Activated gamma-delta T cell treated with Interleukin-2 at 50 U/mL for 16 hours (primary cell): ENCODE measurements around the gene CEACAM20.
"Not testable (repeated sequence)": the region's sequence is repeated elsewhere in the genome, so short reads cannot be mapped to it uniquely, and the experiment has no call there.

Experiments used
- DNase-seq: peaks from one replicate; pipeline ENCODE4 v3.0.0-alpha.2; 2020

Gene CEACAM20

GRCh38 chr19:44529536-44529935 lies at the start of gene CEACAM20:
TSS of gene CEACAM20 (minus strand) at chr19:44529675. CDS start at chr19:44529509, 166 bp downstream.
- DNase-seq: no peak

GRCh38 chr19:44577566-44577874 lies 48.0 kb upstream of the CEACAM20 start:
- DNase-seq: no peak

GRCh38 chr19:44576843-44577565 lies 47.5 kb upstream of the CEACAM20 start:
- no peak for DNase-seq

GRCh38 chr19:44575116-44575700 lies 45.7 kb upstream of the CEACAM20 start:
- DNase-seq: no peak

- DNase-seq: no peak
Measured at GRCh38 chr19:44574186-44574950, 44.9 kb upstream of the CEACAM20 start.

GRCh38 chr19:44573627-44574026 lies 44.2 kb upstream of the CEACAM20 start:
- no peak for DNase-seq

- no peak for DNase-seq
Measured at GRCh38 chr19:44573183-44573582, 43.7 kb upstream of the CEACAM20 start.

GRCh38 chr19:44572581-44572900 lies 43.1 kb upstream of the CEACAM20 start:
- no peak for DNase-seq

GRCh38 chr19:44571830-44572580 lies 42.5 kb upstream of the CEACAM20 start:
- DNase-seq: no peak

- peak; percentile 36 for DNase-seq
Measured at GRCh38 chr19:44570984-44571684, 41.7 kb upstream of the CEACAM20 start.

- DNase-seq: no peak
Measured at GRCh38 chr19:44570603-44570983, 41.1 kb upstream of the CEACAM20 start.

GRCh38 chr19:44567745-44568144 lies 38.3 kb upstream of the CEACAM20 start:
- DNase-seq: no peak

GRCh38 chr19:44566984-44567383 lies 37.5 kb upstream of the CEACAM20 start:
- DNase-seq: no peak

GRCh38 chr19:44563086-44563655 lies 33.7 kb upstream of the CEACAM20 start:
- not testable (repeated sequence) for DNase-seq

GRCh38 chr19:44557933-44558332 lies 28.5 kb upstream of the CEACAM20 start:
- no peak for DNase-seq

GRCh38 chr19:44554641-44555246 lies 25.3 kb upstream of the CEACAM20 start:
- no peak for DNase-seq

GRCh38 chr19:44553478-44554171 lies 24.1 kb upstream of the CEACAM20 start:
- DNase-seq: no peak

- DNase-seq: no peak
Measured at GRCh38 chr19:44552324-44552723, 22.8 kb upstream of the CEACAM20 start.

GRCh38 chr19:44551850-44552249 lies 22.4 kb upstream of the CEACAM20 start:
- DNase-seq: no peak

- DNase-seq: not testable (repeated sequence)
Measured at GRCh38 chr19:44550976-44551375, 21.5 kb upstream of the CEACAM20 start.

GRCh38 chr19:44549507-44549906 lies 20.0 kb upstream of the CEACAM20 start:
- no peak for DNase-seq
